Frontal cortex (tissue), 4 donors: Measurements from ENCODE around the gene TTC9. TPM values are rescaled to one million over a fixed set of nuclear protein-coding genes. Genes with fewer than 3 reads are reported as not detected.
"Not testable (repeated sequence)": the region's sequence is repeated elsewhere in the genome, so short reads cannot be mapped to it uniquely, and the experiment has no call there.

Experiments
- DNase-seq, 2 donors: peaks; one replicate each; pipeline ENCODE4 v3.0.0; 2012; ENCODE audit warnings: low spot score in 2 of 2
- FAIRE-seq: peaks from 2 replicates; lab custom pipeline; 2012; peaks lifted over from hg19 to GRCh38; lab: Jason Lieb, UNC
- total RNA-seq: library from RNA; depleted of rRNA; stranded (reverse); fragments of >200 nt; gene quantifications from one replicate; pipeline ENCODE4 v1.2.3, GENCODE V29; 2014
- donor health status: control.
- donor health status: control.
- donor health status: control.

Gene TTC9
- total RNA-seq, 1 donor from 2014 or later: 14.7 TPM

DNA sequence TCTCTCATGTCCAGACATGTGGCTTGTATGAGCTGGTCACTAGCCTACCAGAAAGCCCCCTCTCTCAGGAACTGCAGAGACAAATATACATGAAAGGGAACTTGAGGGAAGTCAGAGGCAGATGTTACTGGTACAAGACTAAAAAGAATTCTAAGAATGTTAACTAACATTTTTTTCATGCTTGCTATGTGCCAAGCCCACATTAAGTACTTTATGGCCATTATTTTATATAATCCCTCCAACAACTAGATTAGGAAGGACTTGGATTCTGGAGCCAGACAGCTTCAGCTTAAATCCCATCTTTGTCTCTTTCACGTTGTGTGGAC is 24.6 kb downstream of the TTC9 start:
- FAIRE-seq (no peak), DNase-seq (no peak)

- DNase-seq (no peak), FAIRE-seq (no peak)
Measured at GRCh38 chr14:70670992-70671651, 29.4 kb downstream of the TTC9 start.

DNA sequence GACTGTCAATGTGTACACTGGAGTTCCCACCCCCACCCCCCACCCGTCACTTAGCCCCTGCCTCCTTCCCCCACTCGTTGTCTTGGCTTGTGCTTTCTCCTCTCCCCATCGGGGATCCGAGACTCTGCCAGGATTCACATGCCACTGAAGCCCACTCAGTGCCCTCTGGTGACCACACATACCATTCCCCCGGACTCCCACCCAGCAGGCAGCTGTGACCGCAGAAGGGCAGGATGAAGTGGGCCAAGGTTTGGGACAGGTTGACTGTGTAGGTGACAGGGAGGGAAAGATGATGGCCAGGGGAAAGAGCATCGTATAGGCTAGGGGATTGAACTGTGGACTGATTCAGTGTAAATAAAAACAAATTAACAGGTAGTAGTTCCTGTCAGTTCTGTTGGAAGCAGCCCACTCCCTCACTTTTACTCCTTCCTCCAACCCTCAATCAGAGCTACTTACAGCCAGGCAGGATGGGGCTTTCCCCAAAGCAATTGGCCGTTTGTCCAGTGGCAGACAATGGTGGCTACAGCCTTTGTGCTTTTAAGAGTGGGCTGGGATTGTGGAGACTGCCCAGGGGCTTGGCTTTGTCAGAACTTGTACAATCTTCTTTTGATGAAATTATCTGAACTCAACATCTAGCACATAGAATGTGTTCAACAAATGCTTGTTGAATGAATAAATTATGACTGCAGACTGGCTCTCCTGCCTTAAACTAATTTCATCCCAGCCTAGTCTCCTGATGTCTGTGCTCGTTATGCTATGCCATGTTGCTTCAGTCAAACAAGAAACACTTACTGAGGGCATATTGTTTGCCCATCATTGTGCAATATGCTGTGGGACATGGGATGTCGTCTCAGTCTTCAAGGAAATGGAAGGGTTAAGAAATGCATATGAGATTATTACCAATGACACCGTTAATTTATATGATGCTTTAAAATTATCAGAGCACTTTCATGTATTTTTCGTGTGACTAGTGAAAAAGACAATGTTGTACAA is 30.2 kb downstream of the TTC9 start:
- DNase-seq: no peak
- no peak for FAIRE-seq

GRCh38 chr14:70677341-70677740 is 35.6 kb downstream of the TTC9 start:
- DNase-seq (no peak), FAIRE-seq (no peak)

DNA sequence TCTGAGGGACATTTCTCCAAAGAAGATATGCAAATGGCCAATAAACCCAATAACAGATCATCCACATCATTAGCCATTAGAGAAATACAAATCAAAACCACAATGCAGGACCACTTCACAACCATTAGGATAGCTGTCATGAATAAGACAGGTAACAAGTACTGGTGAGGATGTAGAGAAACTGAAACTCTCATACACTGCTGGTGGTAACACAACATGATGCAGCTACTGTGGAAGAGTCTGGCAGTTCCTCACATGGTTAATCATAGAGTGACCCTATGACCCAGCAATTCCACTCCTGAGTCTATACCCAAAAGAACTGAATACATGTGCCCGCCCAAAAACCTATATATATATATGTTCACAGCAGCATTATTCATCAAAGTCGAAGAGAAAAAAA is 39.0 kb downstream of the TTC9 start:
- DNase-seq: no peak
- FAIRE-seq: no peak

GRCh38 chr14:70683983-70684382 is 42.3 kb downstream of the TTC9 start:
- DNase-seq (no peak), FAIRE-seq (no peak)

DNA sequence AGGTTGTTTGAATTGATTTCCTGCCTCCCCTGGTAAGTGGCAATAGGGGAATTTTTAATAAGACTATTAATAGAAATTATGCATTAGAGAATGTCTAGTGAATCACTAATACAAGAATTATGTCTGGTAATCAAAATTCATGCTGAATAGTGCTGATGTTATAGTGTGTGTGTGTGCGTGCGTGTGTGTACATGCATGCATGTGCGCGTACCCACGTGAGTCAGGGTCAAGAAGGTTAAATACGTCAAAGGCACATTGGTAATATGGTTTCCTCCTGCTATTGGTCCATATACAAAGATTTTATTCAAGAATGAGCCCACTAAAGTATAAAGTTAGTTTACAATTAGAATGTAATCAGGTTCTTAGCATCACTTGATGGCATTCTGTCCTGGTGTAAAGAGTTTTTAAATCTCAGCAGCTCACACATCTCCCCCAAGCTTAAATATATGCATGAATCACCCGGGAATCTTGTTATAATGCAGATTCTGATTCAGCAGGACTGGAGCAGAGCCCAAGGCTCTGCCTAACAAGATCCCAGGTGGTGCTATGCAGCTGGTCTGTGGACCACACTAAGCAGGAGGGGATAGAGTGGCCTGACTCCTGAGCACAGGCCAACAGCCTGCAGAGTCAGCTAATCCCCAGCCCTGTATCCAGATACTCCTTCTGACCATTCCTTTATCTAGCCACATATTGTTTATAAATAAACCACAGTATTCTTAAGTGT is 43.9 kb downstream of the TTC9 start:
- FAIRE-seq: no peak
- DNase-seq: no peak

- no peak for DNase-seq
- FAIRE-seq: no peak
Measured at GRCh38 chr14:70692210-70692609, 50.5 kb downstream of the TTC9 start.

DNA sequence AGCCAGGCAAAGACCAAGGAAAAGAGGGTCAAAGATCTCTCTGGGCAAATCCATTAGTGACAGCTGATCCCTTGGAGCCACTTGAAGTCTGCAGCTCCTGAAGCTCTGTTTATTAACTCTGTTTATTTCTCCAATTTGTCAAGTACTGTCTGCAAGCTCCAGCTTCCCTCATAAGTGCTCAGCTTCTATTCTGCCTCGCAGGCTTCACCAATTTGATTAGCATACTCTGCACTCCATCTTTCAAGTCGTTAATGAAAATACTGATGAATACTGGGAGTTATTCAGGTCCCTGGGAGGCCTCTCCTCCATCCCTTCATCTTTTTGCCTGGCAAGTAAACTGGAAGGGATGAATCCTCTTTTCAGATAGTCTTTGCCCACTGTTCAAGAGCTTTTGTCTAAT is 54.3 kb downstream of the TTC9 start:
- FAIRE-seq (no peak), DNase-seq (no peak)

DNA sequence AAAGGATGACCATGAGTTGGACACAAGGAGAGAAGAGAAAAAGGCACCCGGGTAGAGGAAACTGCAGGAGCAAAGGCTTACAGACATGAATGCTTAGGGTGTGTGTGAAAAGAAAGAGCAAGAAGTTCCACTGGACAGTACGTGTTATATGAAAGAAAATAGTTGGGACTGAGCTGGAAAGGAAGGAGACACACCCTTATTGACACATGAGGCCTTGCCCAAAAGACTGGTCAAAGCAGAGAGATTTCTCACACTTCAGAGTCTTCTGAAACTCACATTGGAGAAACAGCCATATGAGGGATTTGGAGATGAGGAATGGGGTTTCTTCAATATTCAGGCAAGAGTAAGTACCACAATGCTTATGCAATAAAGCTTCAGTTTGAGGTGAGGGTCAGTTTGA is 56.0 kb downstream of the TTC9 start:
- FAIRE-seq (no peak), DNase-seq (no peak)

GRCh38 chr14:70698288-70698687 is 56.6 kb downstream of the TTC9 start:
- FAIRE-seq (no peak), DNase-seq (no peak)

DNA sequence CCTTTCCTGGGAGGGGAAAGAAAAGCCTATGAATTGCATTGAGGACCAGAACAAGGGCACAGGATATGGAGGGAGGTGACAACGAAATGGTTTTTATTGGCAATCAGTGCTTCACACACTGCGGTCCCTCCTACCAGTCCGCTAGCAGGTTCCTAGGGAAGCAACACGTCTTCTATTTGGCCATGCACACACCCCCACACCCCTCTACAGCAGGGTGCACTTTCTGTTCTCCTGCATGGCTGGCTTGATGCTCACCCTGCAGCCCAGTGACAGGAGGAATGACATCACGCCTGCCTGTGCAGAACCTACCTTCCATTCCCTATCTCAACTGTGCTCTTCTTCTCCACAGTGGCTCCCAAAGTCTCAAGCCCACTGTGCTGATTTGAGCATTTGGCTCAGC is 57.9 kb downstream of the TTC9 start:
- no peak for DNase-seq

DNA sequence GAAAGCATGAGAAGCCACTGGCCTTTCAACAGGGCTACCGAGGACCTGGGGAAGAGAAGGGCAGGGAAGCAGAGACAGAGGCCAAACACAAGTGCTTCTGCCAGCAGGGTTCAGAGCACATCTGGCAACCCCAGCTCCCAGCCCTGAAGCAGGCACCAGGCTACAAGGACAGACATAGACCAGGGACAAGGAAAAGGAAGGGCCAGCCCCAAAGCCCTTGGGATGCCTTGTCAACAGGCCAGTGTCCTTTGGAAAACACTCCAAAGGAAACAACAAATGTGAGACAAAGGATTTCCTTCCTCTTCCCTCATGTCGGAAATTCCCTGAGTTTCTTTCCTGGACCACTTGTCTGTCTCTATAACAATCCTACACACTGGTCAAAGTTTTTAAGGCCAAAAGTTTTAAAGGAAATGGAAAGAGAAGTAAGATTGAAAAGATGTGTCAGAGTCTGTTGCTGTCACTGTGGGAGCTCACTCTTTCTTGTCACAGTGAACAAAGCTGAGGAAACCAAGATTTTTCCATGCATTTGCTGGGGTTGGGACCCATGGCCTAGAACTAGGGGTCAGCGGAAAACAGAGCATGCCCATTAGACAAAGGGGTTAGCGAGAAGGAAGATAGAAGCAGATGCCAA is 59.4 kb downstream of the TTC9 start:
- FAIRE-seq (no peak), DNase-seq (no peak)

More for the DNA sequence above, 57.9 kb downstream of the TTC9 start:
- no peak for FAIRE-seq

DNA sequence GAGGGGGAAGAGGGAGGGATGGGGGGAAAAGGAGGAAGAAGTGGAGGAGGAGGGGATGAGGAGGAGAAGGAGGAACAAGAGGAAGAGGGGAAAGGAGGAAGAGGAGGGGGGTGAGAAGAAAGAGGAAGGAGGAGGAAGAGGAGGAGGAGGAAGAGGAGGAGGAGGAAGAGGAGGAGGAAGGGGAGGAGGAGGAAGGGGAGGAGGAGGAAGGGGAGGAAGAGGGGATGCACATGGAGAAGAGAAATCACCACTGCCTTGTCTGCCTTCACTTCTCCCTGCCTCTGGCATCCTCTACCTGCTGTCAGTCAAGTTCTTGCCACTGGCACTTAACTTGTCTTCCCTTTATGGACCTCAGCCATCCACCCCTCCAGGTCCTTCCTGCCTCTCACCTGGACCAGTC is 59.9 kb downstream of the TTC9 start:
- no peak for DNase-seq
- FAIRE-seq: no peak

GRCh38 chr14:70702161-70702560 is 60.4 kb downstream of the TTC9 start:
- no peak for DNase-seq
- FAIRE-seq: no peak

DNA sequence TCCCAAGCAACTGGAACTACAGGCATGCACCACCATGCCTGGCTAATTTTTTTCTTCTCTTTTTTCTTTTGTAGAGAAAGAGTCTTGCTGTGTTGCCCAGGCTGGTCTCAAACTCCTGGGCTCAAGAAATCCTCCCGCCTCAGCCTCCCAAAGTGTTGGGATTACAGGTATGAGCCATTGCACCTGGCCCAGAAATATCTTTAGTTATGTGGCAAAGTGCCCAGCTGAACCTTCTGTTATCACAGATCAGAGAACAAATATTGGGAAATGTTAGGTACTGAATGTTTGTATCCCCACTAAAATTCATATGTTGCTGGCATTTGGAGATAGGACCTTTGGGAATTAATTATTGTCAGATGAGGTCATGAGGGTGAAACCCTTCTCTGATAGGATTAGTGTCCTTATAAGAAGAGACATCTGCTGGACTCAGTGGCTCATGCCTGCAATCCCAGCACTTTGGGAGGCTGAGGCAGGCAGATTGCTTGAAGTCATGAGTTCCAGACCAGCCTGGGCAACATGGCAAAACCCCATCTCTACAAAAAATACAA is 62.0 kb downstream of the TTC9 start:
- FAIRE-seq, DNase-seq: not testable (repeated sequence)

DNA sequence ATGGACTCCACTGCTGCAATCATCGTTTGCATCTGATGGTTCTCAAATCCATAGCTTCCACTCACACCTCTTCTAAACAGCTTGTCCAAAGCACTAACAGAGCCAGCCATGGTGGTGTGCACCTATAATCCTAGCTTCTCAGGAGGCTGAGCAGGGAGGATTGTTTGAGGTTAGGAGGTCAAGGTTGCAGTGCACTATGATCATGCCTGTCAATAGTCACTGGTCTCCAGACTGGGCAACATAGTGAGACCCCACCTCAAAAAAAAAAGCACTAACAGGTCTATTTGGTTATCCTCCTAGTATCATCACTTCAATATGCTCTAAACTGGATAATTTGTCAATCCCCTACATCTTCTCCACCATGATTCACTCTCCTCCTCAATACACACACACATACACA is 63.2 kb downstream of the TTC9 start:
- FAIRE-seq (no peak), DNase-seq (no peak)

DNA sequence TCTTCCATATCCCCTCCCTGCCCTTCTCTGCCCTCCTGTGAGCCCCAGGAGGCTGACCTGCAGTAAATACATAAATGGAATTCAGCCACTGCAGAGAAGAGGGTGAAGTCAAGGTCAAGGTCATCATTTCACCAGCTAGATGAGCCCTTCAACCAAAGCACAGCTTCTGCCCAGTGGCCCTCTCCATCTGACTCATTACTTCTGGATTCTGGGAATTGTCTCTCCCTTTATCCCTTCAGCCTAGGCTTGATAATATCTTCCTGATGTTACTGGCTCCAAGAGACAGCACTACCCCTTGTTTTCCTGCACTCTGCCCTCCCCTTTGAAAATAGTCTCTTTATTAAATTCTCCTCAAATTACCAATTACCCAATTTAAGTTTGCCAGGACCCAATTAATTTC is 64.5 kb downstream of the TTC9 start:
- FAIRE-seq (no peak), DNase-seq (no peak)

- no peak for FAIRE-seq
- DNase-seq: no peak
Measured at GRCh38 chr14:70707138-70708038, 65.7 kb downstream of the TTC9 start.
